K562 (cell line): ENCODE measurements around the gene MAN2A1. TPM values are rescaled to one million over a fixed set of nuclear protein-coding genes. Genes with fewer than 3 reads are reported as not detected.

Source experiments
- ATAC-seq: fragments of 200-7000 bp; cut with Tn5 transposase; 3 replicates; pipeline ENCODE4 v1.9.1; 2020; ENCODE audit warnings: moderate library complexity
- BruUV-seq: library from RNA; stranded (reverse); fragments of 400-500 nt; replicated peaks from 2 replicates; lab custom pipeline; 2021; lab: Mats Ljungman, UMichigan
- CTCF ChIA-PET: fragments of 300-600 bp; formaldehyde crosslinking; extraction: SDS; loops from one replicate; lab custom pipeline; 2021; ENCODE audit warnings: low intra/inter-chr PET ratio; lab: Yijun Ruan, JAX
- POLR2A ChIA-PET: fragments of 300-600, 350-650 bp; sonication (Branson Sonifier 250); formaldehyde crosslinking; extraction: SDS; loops from one replicate; lab custom pipeline; 2021; ENCODE audit warnings: antibody characterized with exemption, inconsistent platforms; lab: Yijun Ruan, JAX
- DNase-seq, 4 experiments: peaks; one replicate each; pipeline versions ENCODE4 v3.0.0 to v3.0.0-alpha.2; 2011 to 2018; ENCODE audit warnings: low spot score in 3 of 4, mixed read lengths in 3 of 4; ENCODE audit errors: extremely low read depth in 1 of 4
- FAIRE-seq: peaks from 2 replicates; lab custom pipeline; 2011; peaks lifted over from hg19 to GRCh38; lab: Jason Lieb, UNC
- H2AFZ ChIP-seq: 2 replicates; pipeline ENCODE4 v1.6.0; 2011; ENCODE audit warnings: low read depth, low read length, control low read depth, inconsistent platforms
- H3K27ac ChIP-seq: fragments of 200-600 bp; 3 replicates; pipeline ENCODE4 v1.8.0; 2011; ENCODE audit warnings: low read depth, mild to moderate bottlenecking, control low read depth, inconsistent platforms, low read length, moderate library complexity, mixed read lengths; ENCODE audit errors: extremely low read depth
- H3K27me3 ChIP-seq, 2 experiments: fragments of 300-600 bp in 1 of 2; 2 replicates in 1 of 2; 3 replicates in 1 of 2; pipeline versions ENCODE4 v1.6.0 to v1.8.0; 2011; ENCODE audit warnings: inconsistent platforms in 2 of 2, low read length in 2 of 2, mild to moderate bottlenecking in 1 of 2, mixed read lengths in 1 of 2, moderate library complexity in 1 of 2; ENCODE audit not compliant: control insufficient read depth in 2 of 2, insufficient read depth in 2 of 2
- H3K36me3 ChIP-seq: fragments of 300-600 bp; 3 replicates; pipeline ENCODE4 v1.8.0; 2011; ENCODE audit warnings: mild to moderate bottlenecking, low read length, inconsistent platforms; ENCODE audit not compliant: control insufficient read depth, insufficient read depth
- H3K4me1 ChIP-seq, 2 experiments: fragments of 200-600 bp in 1 of 2; replicated peaks in 1 of 2; 2 replicates in 1 of 2; 3 replicates in 1 of 2; pipeline versions ENCODE4 v1.5.1 to v1.8.0; 2011; ENCODE audit warnings: inconsistent platforms in 2 of 2, low read length in 2 of 2, mild to moderate bottlenecking in 1 of 2, mixed read lengths in 1 of 2, moderate library complexity in 1 of 2; ENCODE audit not compliant: control insufficient read depth in 2 of 2, insufficient read depth in 2 of 2
- H3K4me2 ChIP-seq: 2 replicates; pipeline ENCODE4 v1.6.1; 2011; ENCODE audit warnings: low read length, control low read depth, inconsistent platforms, mixed read lengths; ENCODE audit not compliant: insufficient read depth
- H3K4me3 ChIP-seq: fragments of 200-600 bp; sonication (generic), shearing (Covaris generic); 2 replicates; pipeline ENCODE4 v1.5.1; 2016; ENCODE audit warnings: control low read depth, inconsistent platforms
- H3K79me2 ChIP-seq: fragments of 200-600 bp; 3 replicates; pipeline ENCODE4 v1.8.0; 2011; ENCODE audit warnings: low read length, inconsistent platforms; ENCODE audit not compliant: control insufficient read depth, insufficient read depth
- H3K9ac ChIP-seq, 2 experiments: 2 replicates each; pipeline versions ENCODE4 v1.6.0 to v1.6.1; 2011; ENCODE audit warnings: low read depth in 2 of 2, low read length in 2 of 2, control low read depth in 1 of 2, inconsistent platforms in 1 of 2, mild to moderate bottlenecking in 1 of 2, mixed read lengths in 1 of 2; ENCODE audit not compliant: insufficient read depth in 1 of 2
- H3K9me1 ChIP-seq: one replicate; pipeline ENCODE4 v1.6.0; 2011; ENCODE audit warnings: inconsistent platforms, mild to moderate bottlenecking, low read length, moderate library complexity; ENCODE audit not compliant: control insufficient read depth, insufficient read depth
- H3K9me3 ChIP-seq: replicated peaks from 2 replicates; pipeline ENCODE4 v1.5.1; 2011; ENCODE audit warnings: low read depth, low read length, inconsistent platforms; ENCODE audit not compliant: control insufficient read depth, insufficient read depth
- H4K20me1 ChIP-seq: replicated peaks from 2 replicates; pipeline ENCODE4 v1.6.1; 2011; ENCODE audit warnings: low read length, inconsistent platforms, mixed read lengths; ENCODE audit not compliant: control insufficient read depth, insufficient read depth
- CEBPG ChIP-seq, 3 experiments: fragments of 200-800 bp in 1 of 3; sonication (Bioruptor generic) in 1 of 3; sonication (generic) in 1 of 3; formaldehyde crosslinking in 1 of 3; IDR thresholded peaks in 2 of 3; conservative IDR thresholded peaks in 1 of 3; 2 replicates each; pipeline versions ENCODE4 v1.6.1 to v1.8.0; 2016 to 2022; ENCODE audit warnings: missing compliant biosample characterization in 2 of 3, missing genetic modification characterization in 2 of 3, mild to moderate bottlenecking in 1 of 3, missing genetic modification reagents in 1 of 3
- E2F1 ChIP-seq: sonication (generic); formaldehyde crosslinking; IDR thresholded peaks from 2 replicates; pipeline ENCODE4 v1.8.1; 2023; ENCODE audit warnings: mild to moderate bottlenecking, missing genetic modification reagents, moderate library complexity
- HNRNPH1 ChIP-seq: fragments of 200-400 bp; formaldehyde crosslinking; optimal IDR thresholded peaks from 2 replicates; pipeline ENCODE3; 2017; ENCODE audit warnings: low read depth, mild to moderate bottlenecking, low read length, moderate library complexity
- LEF1 ChIP-seq: fragments of 450-650 bp; IDR thresholded peaks from 2 replicates; pipeline ENCODE4 v1.6.1; 2016; ENCODE audit warnings: mild to moderate bottlenecking
- MITF ChIP-seq: IDR thresholded peaks from 2 replicates; pipeline ENCODE4 v1.6.1; 2014; ENCODE audit warnings: antibody characterized with exemption
- NCOA1 ChIP-seq: fragments of 450-650 bp; IDR thresholded peaks from 2 replicates; pipeline ENCODE4 v1.6.1; 2016; ENCODE audit warnings: low read depth
- POLR2A ChIP-seq: fragments of 450-650 bp; conservative IDR thresholded peaks from 2 replicates; pipeline ENCODE4 v1.6.1; 2016
- POLR3G ChIP-seq: IDR thresholded peaks from 2 replicates; pipeline ENCODE4 v1.6.1; 2011; ENCODE audit not compliant: insufficient read length, insufficient replicate concordance; ENCODE audit errors: extremely low read depth
- RB1 ChIP-seq: fragments of 450-650 bp; IDR thresholded peaks from 2 replicates; pipeline ENCODE4 v1.6.1; 2017; ENCODE audit warnings: low read depth, mild to moderate bottlenecking
- RBM15 ChIP-seq: fragments of 200-400 bp; formaldehyde crosslinking; IDR thresholded peaks from 2 replicates; pipeline ENCODE4 v1.6.1; 2018; ENCODE audit warnings: mild to moderate bottlenecking, low read length, moderate library complexity; ENCODE audit not compliant: insufficient read depth
- SMAD4 ChIP-seq: fragments of 250-450 bp; sonication (Bioruptor Pico); conservative IDR thresholded peaks from 2 replicates; pipeline ENCODE4 v1.8.0; 2021; ENCODE audit warnings: inconsistent platforms, mild to moderate bottlenecking, moderate library complexity
- TCF7 ChIP-seq: sonication (generic); IDR thresholded peaks from 2 replicates; pipeline ENCODE4 v1.6.1; 2016; ENCODE audit warnings: antibody characterized with exemption, borderline replicate concordance
- ZBTB11 ChIP-seq, 3 experiments: fragments of 200-800 bp in 1 of 3; fragments of 250-450 bp in 1 of 3; fragments of 450-650 bp in 1 of 3; sonication (Bioruptor Pico) in 1 of 3; sonication (Bioruptor generic) in 1 of 3; formaldehyde crosslinking in 1 of 3; IDR thresholded peaks; 2 replicates each; pipeline versions ENCODE4 v1.6.1 to v1.8.0; 2016 to 2022; ENCODE audit warnings: mild to moderate bottlenecking in 2 of 3, missing genetic modification characterization in 2 of 3, missing compliant biosample characterization in 1 of 3, moderate library complexity in 1 of 3
- ZNF639 ChIP-seq, 2 experiments: fragments of 200-800 bp in 1 of 2; sonication (Bioruptor generic) in 1 of 2; sonication (generic) in 1 of 2; formaldehyde crosslinking in 1 of 2; IDR thresholded peaks in 1 of 2; conservative IDR thresholded peaks in 1 of 2; 2 replicates each; pipeline versions ENCODE4 v1.5.0 to v1.6.1; 2016 to 2020; ENCODE audit warnings: missing compliant biosample characterization in 1 of 2, missing genetic modification characterization in 1 of 2, missing genetic modification reagents in 1 of 2
- ZNF79 ChIP-seq: fragments of 250-450 bp; sonication (Bioruptor Pico); IDR thresholded peaks from 2 replicates; pipeline ENCODE4 v1.4.0; 2020; ENCODE audit warnings: low read depth, mild to moderate bottlenecking, moderate library complexity
- WGBS: fragments of 100-300 bp; shearing (Covaris generic); methylation state at CpG from one replicate; pipeline ENCODE4 v1.1.6; 2016; ENCODE audit warnings: low coverage, mixed read lengths; ENCODE audit not compliant: insufficient coverage; ENCODE audit errors: missing lambda C conversion rate; 5-methylcytosine and 5-hydroxymethylcytosine counted together
- in situ Hi-C: fragments of 300-500 bp; cut with MboI; formaldehyde crosslinking; loops from 4 replicates; pipeline ENCODE4 v1.15.0; 2018; ENCODE audit warnings: inconsistent platforms, mixed read lengths
- intact Hi-C: fragments of 100-400 bp; cut with micrococcal nuclease; formaldehyde crosslinking; loops from 2 replicates; pipeline ENCODE4 v1.14.2; 2022
- polyA plus RNA-seq, 8 experiments: library from polyadenylated mRNA; depleted of rRNA in 4 of 8; stranded (reverse) in 5 of 8; unstranded in 3 of 8; fragments of >200 nt; fragmentation: Nextera tagmentation in 2 of 8; fragmentation: Illumina TruSeq in 1 of 8; extraction: Ambion mirVana in 2 of 8; extraction: Trizol in 1 of 8; gene quantifications; 2 replicates each; pipeline versions ENCODE4 v1.2.1 to v1.2.3, GENCODE V29; 2011 to 2014; ENCODE audit warnings: inconsistent platforms in 1 of 8, missing spikeins in 1 of 8
- total RNA-seq, 7 experiments: library from RNA; depleted of rRNA in 6 of 7; stranded (reverse); fragments of >200 nt in 6 of 7; fragmentation: Illumina TruSeq in 2 of 7; extraction: Trizol in 2 of 7; gene quantifications; 2 replicates each; pipeline versions ENCODE4 v1.2.1 to v1.2.3, GENCODE V29; 2011 to 2021; ENCODE audit warnings: low replicate concordance in 1 of 7

The MAN2A1 gene
- total and polyA plus RNA-seq, 9 of the 15 experiments (the other 6 are each of a cell fraction or from before 2014, with no cell fraction given): 5.2 to 32.0 (median 19.8) TPM

GRCh38 chr5:109816732-109817131, 127.0 kb downstream of the MAN2A1 start:
- CTCF ChIA-PET: interaction anchor here (0.6 kb wide), 1 partner anchor 126 kb away, joined by 3 read pairs; no protein-coding TSS in a partner anchor
- Histone ChIP-seq H3K27ac (no peak overlapping the region), H2AFZ (no peak overlapping the region), H3K9me3 (no peaks in the 10 kb centered on the region), H3K4me3 (no peak overlapping the region), H4K20me1 (no peaks in the 10 kb centered on the region), H3K9me1 (no peaks in the 10 kb centered on the region), H3K4me2 (no peak overlapping the region), H3K79me2 (no peaks in the 10 kb centered on the region), H3K36me3 (peaks cover 23% of the 10 kb centered on the region), H3K9ac (no peak overlapping the region), H3K27me3 (no peaks in the 10 kb centered on the region), H3K4me1 (no peaks in the 10 kb centered on the region)
- intact Hi-C loops (no loop called here), in situ Hi-C loops (no loop called here)
- FAIRE-seq (no peak), DNase-seq (no peak), ATAC-seq (no peak)
- POLR2A ChIA-PET: no interaction called here
- WGBS: 90% methylated on average over 1 of the region's 1 CpG
- BruUV-seq: no TSS peak
- TF ChIP-seq TCF7: no peak
- no peak for TF ChIP-seq RB1
- TF ChIP-seq CEBPG (CRISPR knock-in tag; IDR thresholded peaks at IDR 0.05): no peak
- no peak for TF ChIP-seq CEBPG (tag; conservative IDR thresholded peaks at IDR 0.05 in 1 of 2, IDR thresholded peaks at IDR 0.05 in 1 of 2)
- no peak for TF ChIP-seq RBM15
- TF ChIP-seq ZNF79 (CRISPR knock-in tag): no peak
- no peak for TF ChIP-seq HNRNPH1
- TF ChIP-seq MITF: no peak
- TF ChIP-seq NCOA1: no peak
- no peak for TF ChIP-seq ZBTB11 (CRISPR knock-in tag; IDR thresholded peaks at IDR 0.05)
- TF ChIP-seq ZNF639 (CRISPR knock-in tag; conservative IDR thresholded peaks at IDR 0.05 in 1 of 2, IDR thresholded peaks at IDR 0.05 in 1 of 2): no peak
- no peak for TF ChIP-seq E2F1 (CRISPR knock-in tag)
- TF ChIP-seq SMAD4 (CRISPR knock-in tag): no peak
- no peak for TF ChIP-seq POLR2A
- no peak for TF ChIP-seq POLR3G
- no peak for TF ChIP-seq LEF1
